SK-N-SH (cell line): ENCODE data around the gene BMPR1A.

ENCODE experiments used
- EP300 ChIP-seq, 2 experiments: IDR thresholded peaks; 2 replicates each; pipeline versions ENCODE4 v1.4.0 to v1.6.1; 2012; ENCODE audit warnings: borderline replicate concordance in 1 of 2, low read depth in 1 of 2, low read length in 1 of 2
- EZH2phosphoT487 ChIP-seq: fragments of 200-600 bp; sonication (generic); IDR thresholded peaks from 2 replicates; pipeline ENCODE4 v1.6.1; 2017; ENCODE audit warnings: low read depth, mixed run types, mild to moderate bottlenecking, antibody characterized with exemption, moderate library complexity, borderline replicate concordance
- NFIC ChIP-seq: IDR thresholded peaks from 2 replicates; pipeline ENCODE4 v1.4.0; 2012; ENCODE audit warnings: borderline replicate concordance
- POLR2AphosphoS5 ChIP-seq: IDR thresholded peaks from 2 replicates; pipeline ENCODE4 v1.6.1; 2012; ENCODE audit warnings: low read depth, low read length
- RFX5 ChIP-seq: IDR thresholded peaks from 2 replicates; pipeline ENCODE4 v1.6.1; 2012; ENCODE audit warnings: mild to moderate bottlenecking, improper control_type of control experiment, low read length
- SMC3 ChIP-seq: IDR thresholded peaks from 2 replicates; pipeline ENCODE4 v1.6.1; 2012; ENCODE audit warnings: low read depth, low read length, improper control_type of control experiment
- TAF1 ChIP-seq: IDR thresholded peaks from 2 replicates; pipeline ENCODE4 v1.6.1; 2012; ENCODE audit warnings: low read depth, mild to moderate bottlenecking, low read length, moderate library complexity, borderline replicate concordance
- TCF12 ChIP-seq: IDR thresholded peaks from 2 replicates; pipeline ENCODE4 v1.4.0; 2012
- YY1 ChIP-seq: IDR thresholded peaks from 2 replicates; pipeline ENCODE4 v1.4.0; 2012; ENCODE audit warnings: low read depth, mild to moderate bottlenecking
- TF ChIP-seq, protein P1 (sequence below): fragments of 200-600 bp; sonication (generic); IDR thresholded peaks from 2 replicates; pipeline ENCODE4 v1.6.1; 2017; ENCODE audit warnings: antibody characterized with exemption, mild to moderate bottlenecking, moderate library complexity
- TF ChIP-seq, protein P2 (sequence below): IDR thresholded peaks from 2 replicates; pipeline ENCODE4 v1.6.1; 2012; ENCODE audit warnings: mild to moderate bottlenecking, low read depth, low read length, moderate library complexity
- TF ChIP-seq, protein P3 (sequence below): fragments of 150-350 bp; IDR thresholded peaks from 2 replicates; pipeline ENCODE4 v1.6.1; 2017; ENCODE audit warnings: antibody characterized with exemption, low read length, low read depth, borderline replicate concordance

DNA sequence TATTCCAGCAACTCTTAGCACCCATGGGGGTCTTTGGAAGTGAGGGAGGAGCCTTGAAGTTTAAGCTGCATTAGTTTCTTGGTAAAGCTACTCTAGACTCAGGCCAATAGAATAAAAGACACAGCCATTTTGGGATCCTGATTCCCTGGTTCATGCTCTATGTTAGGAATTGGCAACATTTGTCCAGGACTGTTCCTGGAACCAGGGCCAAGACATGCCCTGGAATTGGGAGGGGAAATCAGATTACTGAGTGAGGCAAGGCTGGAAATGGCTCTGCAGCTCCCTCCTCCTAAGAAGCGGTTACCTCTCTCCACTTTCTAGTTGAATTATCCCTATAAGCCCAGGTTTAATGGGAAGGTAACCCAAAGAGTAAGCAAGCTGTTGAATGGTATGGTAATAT, 14.2 kb upstream of the BMPR1A start:
- no peak for TF ChIP-seq POLR2AphosphoS5
- no peak for TF ChIP-seq TAF1
- TF ChIP-seq, protein P1, sequence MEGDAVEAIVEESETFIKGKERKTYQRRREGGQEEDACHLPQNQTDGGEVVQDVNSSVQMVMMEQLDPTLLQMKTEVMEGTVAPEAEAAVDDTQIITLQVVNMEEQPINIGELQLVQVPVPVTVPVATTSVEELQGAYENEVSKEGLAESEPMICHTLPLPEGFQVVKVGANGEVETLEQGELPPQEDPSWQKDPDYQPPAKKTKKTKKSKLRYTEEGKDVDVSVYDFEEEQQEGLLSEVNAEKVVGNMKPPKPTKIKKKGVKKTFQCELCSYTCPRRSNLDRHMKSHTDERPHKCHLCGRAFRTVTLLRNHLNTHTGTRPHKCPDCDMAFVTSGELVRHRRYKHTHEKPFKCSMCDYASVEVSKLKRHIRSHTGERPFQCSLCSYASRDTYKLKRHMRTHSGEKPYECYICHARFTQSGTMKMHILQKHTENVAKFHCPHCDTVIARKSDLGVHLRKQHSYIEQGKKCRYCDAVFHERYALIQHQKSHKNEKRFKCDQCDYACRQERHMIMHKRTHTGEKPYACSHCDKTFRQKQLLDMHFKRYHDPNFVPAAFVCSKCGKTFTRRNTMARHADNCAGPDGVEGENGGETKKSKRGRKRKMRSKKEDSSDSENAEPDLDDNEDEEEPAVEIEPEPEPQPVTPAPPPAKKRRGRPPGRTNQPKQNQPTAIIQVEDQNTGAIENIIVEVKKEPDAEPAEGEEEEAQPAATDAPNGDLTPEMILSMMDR, result no peak
- no peak for TF ChIP-seq YY1
- no peak for TF ChIP-seq SMC3
- no peak for TF ChIP-seq RFX5
- TF ChIP-seq, protein P2, sequence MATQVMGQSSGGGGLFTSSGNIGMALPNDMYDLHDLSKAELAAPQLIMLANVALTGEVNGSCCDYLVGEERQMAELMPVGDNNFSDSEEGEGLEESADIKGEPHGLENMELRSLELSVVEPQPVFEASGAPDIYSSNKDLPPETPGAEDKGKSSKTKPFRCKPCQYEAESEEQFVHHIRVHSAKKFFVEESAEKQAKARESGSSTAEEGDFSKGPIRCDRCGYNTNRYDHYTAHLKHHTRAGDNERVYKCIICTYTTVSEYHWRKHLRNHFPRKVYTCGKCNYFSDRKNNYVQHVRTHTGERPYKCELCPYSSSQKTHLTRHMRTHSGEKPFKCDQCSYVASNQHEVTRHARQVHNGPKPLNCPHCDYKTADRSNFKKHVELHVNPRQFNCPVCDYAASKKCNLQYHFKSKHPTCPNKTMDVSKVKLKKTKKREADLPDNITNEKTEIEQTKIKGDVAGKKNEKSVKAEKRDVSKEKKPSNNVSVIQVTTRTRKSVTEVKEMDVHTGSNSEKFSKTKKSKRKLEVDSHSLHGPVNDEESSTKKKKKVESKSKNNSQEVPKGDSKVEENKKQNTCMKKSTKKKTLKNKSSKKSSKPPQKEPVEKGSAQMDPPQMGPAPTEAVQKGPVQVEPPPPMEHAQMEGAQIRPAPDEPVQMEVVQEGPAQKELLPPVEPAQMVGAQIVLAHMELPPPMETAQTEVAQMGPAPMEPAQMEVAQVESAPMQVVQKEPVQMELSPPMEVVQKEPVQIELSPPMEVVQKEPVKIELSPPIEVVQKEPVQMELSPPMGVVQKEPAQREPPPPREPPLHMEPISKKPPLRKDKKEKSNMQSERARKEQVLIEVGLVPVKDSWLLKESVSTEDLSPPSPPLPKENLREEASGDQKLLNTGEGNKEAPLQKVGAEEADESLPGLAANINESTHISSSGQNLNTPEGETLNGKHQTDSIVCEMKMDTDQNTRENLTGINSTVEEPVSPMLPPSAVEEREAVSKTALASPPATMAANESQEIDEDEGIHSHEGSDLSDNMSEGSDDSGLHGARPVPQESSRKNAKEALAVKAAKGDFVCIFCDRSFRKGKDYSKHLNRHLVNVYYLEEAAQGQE, result no peak
- TF ChIP-seq NFIC, result no peak
- TF ChIP-seq TCF12, result no peak
- TF ChIP-seq EP300 (IDR thresholded peaks at IDR 0.05; ENCODE audit: borderline replicate concordance in 1 of 2, low read depth in 1 of 2, low read length in 1 of 2), result no peak
- TF ChIP-seq, protein P3, sequence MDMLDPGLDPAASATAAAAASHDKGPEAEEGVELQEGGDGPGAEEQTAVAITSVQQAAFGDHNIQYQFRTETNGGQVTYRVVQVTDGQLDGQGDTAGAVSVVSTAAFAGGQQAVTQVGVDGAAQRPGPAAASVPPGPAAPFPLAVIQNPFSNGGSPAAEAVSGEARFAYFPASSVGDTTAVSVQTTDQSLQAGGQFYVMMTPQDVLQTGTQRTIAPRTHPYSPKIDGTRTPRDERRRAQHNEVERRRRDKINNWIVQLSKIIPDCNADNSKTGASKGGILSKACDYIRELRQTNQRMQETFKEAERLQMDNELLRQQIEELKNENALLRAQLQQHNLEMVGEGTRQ, result no peak
- TF ChIP-seq EZH2phosphoT487, result no peak
